NB4 (cell line): Measurements from ENCODE around the gene ZFP28.

Source experiments
- CTCF ChIP-seq: IDR thresholded peaks from one replicate; pipeline ENCODE4 v1.5.1; 2012; ENCODE audit warnings: low read depth, low read length
- MAX ChIP-seq: IDR thresholded peaks from 2 replicates; pipeline ENCODE4 v1.6.1; 2011; ENCODE audit warnings: low read depth, low read length
- MYC ChIP-seq: IDR thresholded peaks from 2 replicates; pipeline ENCODE4 v1.6.1; 2011; ENCODE audit warnings: low read depth, low read length
- POLR2A ChIP-seq: IDR thresholded peaks from 2 replicates; pipeline ENCODE4 v1.6.1; 2011; ENCODE audit warnings: mild to moderate bottlenecking; ENCODE audit not compliant: insufficient read length; ENCODE audit errors: extremely low read depth

- TF ChIP-seq CTCF (no peak), MYC (no peak), POLR2A (no peak), MAX (no peak)
Observed at GRCh38 chr19:56538254-56538760, 441 bp upstream of the ZFP28 start.
